Fibroblast of mammary gland (primary cell): ENCODE measurements around the gene MCM7.

ENCODE experiments used
- DNase-seq: peaks from one replicate; pipeline ENCODE4 v3.0.0-alpha.2; 2010; ENCODE audit warnings: low read depth
- H3K4me3 ChIP-seq: 2 replicates; pipeline ENCODE4 v1.5.1; 2011; ENCODE audit warnings: low read depth, mild to moderate bottlenecking, low read length, moderate library complexity; ENCODE audit not compliant: control insufficient read depth
- TF ChIP-seq, protein P1 (sequence below): conservative IDR thresholded peaks from 2 replicates; pipeline ENCODE4 v1.5.1; 2011; ENCODE audit warnings: low read depth, low read length, inconsistent platforms; ENCODE audit not compliant: control insufficient read depth, insufficient read depth

MCM7 gene

DNA sequence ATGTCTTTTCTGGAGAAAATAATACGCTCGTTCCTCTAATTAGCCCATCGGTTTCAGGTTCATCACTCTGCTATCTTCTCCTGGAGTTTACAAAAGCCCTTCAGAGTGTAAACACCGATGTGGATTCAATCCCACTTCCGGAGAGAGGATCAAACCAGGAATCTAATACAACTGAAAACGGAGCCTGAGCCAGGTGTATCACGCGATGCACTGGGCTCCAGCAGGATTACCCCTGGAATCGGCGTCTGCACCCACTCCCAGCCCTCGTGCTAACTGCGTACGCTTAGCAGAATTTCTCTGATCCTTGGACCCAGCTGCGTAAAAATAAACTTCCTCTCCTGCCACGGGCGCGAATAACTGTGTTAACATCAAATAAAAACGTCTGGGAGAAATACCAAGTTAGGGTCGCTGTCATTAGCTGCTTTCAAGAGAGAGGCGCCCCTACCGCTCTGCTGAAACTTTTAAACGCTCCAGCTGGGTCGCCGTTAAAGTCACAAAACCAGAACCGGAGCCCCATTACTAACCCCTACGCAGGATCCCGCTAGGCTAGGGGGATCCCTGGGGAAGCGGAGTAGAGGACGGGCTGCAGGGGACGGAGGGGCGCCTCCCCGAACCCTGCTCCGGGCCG is 20.2 kb downstream of the MCM7 start:
- TF ChIP-seq, protein P1, sequence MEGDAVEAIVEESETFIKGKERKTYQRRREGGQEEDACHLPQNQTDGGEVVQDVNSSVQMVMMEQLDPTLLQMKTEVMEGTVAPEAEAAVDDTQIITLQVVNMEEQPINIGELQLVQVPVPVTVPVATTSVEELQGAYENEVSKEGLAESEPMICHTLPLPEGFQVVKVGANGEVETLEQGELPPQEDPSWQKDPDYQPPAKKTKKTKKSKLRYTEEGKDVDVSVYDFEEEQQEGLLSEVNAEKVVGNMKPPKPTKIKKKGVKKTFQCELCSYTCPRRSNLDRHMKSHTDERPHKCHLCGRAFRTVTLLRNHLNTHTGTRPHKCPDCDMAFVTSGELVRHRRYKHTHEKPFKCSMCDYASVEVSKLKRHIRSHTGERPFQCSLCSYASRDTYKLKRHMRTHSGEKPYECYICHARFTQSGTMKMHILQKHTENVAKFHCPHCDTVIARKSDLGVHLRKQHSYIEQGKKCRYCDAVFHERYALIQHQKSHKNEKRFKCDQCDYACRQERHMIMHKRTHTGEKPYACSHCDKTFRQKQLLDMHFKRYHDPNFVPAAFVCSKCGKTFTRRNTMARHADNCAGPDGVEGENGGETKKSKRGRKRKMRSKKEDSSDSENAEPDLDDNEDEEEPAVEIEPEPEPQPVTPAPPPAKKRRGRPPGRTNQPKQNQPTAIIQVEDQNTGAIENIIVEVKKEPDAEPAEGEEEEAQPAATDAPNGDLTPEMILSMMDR, result no peak
- H3K4me3 ChIP-seq, result peak overlapping the region; percentile 92
- DNase-seq, result no peak

DNA sequence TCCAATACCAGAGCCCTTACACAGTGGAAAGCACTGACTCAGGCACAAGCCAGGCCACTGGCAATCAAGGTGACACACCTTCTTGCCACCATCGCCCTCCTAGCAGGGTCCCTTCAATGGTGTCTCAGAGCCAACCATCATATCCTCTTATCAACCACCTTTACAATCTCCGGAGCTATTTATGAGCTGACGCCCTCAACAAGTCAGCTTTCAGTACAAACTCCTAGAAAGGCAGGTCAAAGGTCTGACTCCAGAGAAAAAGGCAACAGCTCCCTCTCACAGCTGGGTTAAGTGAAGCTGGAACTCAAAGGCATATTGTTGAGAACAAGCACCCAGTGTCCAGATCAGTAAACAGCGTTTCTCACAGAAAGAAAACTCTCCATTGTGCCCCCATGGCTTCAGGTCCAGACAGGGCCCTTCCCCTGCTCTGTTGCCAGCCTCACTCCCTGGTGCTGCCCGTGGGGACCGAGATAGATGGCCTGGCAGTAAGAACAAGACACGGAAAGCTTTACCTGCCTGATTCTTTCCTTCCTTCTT is 22.1 kb downstream of the MCM7 start:
- DNase-seq, result no peak
- TF ChIP-seq, protein P1, result no peak
- H3K4me3 ChIP-seq, result no peak overlapping the region

DNA sequence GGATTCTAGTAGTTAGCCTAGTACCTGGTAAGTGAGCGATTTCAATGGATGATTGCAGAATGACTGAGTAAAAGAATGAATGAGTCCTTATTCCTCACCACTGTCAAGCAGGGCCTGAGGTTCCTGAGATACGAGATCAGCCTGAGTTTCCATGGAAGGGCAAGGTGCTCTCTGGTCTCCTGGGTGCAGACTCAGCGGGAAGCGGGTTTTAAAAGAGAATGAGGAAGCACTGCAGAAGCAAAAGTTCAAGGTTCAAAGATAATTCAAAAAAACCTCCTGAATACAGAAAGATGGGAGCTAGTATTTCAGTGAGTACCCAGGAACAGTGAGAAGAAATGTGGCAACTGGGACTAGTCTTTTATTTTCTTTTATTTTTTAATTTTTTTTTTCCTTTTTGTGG is 24.0 kb downstream of the MCM7 start:
- TF ChIP-seq, protein P1, result no peak
- no peak overlapping the region for H3K4me3 ChIP-seq
- DNase-seq, result no peak

DNA sequence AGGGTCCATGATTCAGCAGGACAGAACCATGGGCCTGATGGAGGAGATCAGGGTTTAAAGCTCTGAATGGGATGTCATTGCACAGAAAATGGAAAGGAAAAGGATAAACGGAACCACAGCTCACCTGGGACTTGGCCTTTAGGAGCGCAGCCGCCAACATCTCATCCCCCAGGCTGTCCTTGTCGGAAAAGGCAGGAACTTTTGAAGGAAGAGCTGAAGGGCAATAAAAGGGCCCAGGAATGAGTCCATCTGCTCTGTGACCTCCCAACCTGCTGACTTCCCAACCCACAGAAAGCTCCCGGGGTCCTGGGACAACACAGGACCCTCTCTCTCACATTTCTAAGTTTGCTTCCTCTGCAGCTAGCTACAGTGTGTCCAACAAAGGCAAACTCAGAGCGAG is 25.8 kb downstream of the MCM7 start:
- no peak overlapping the region for H3K4me3 ChIP-seq
- TF ChIP-seq, protein P1, result no peak
- no peak for DNase-seq

DNA sequence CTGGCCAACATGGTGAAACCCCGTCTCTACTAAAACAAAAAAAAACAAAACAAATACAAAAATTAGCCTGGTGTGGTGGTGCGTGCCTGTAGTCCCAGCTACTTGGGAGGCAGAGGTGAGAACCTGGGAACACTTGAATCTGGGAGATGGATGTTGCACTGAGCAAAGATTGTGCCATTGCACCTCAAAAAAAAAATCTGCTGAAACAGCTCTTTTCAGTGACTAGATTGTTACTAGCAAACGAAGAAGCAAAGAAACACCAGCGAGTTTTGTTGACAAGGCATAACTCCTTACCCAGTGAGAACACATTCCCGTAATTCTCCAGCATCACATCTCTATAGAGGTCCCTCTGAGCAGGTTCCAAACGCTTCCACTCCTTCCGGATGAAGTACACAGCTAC is 26.4 kb downstream of the MCM7 start:
- TF ChIP-seq, protein P1, result no peak
- no peak overlapping the region for H3K4me3 ChIP-seq
- DNase-seq, result no peak

DNA sequence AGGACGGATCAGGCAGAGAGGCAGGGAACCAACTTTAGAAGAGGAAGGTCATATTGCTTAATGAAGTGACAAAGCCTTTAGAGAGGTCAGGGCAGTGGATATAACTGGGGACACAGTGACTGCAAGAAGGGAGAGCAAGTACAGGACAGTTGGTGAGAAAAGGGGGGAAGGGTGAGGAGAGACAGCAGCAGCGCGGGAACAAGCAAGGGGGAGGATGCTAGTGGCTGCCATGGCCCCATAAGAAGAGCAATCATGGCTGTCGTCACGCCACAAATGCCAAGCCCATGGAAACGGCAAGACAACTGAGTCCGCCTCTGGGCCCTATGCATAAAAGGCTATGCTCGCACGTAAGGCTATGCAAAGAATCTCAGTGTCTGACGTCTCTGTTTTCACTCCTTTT is 28.7 kb downstream of the MCM7 start:
- no peak overlapping the region for H3K4me3 ChIP-seq
- no peak for DNase-seq
- TF ChIP-seq, protein P1, result no peak
